SH-SY5Y (cell line): ENCODE data around the gene ITPKC.

Source experiments
- GATA2 ChIP-seq: IDR thresholded peaks from 2 replicates; pipeline ENCODE4 v1.6.1; 2011; ENCODE audit warnings: mild to moderate bottlenecking, low read depth, low read length
- GATA3 ChIP-seq: IDR thresholded peaks from 2 replicates; pipeline ENCODE4 v1.6.1; 2011; ENCODE audit warnings: low read depth, mild to moderate bottlenecking, low read length, moderate library complexity

DNA sequence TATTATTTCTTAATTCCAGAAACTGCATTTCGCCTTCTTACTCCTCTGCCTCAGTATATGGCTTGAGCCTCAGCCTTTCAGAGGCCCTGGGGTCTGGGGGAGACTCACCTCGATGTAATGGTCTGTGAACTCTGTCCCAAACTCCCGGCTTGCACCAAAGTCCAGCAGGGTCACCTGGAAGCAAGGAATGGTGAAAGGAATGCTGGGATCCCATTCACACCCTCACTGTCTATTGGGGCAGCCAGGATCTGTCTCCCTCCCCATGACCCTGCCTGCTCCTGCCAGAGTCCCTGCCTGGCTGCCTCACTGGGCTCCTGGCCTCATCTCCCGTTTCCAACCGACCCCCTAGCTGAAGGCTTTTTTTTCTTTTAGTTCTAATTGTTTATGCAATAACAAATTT lies 21.0 kb upstream of the ITPKC start:
- TF ChIP-seq GATA2 (no peak), GATA3 (no peak)
